ENCODE results near the gene SDR42E1.

DNA sequence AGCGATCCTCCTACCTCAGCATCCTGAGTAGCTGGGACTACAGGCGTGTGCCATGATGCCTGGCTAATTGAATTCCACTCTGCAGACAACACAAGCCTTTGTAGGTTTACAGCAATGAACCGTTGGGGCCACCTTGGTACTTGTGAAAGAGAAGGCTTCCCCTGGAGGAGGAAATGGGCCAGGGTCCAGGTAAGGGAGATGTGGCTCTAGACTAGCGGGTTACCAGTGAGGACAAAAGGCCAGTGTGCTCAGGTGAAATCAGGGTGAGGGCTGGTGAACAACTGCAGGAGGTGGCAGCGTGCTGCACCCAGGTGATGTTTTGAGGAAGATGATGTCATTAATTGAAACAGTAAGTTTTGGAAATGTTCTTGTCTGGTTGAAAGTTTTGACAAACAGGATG is 6.7 kb downstream of the SDR42E1 start:
- TF ChIP-seq, protein P1, sequence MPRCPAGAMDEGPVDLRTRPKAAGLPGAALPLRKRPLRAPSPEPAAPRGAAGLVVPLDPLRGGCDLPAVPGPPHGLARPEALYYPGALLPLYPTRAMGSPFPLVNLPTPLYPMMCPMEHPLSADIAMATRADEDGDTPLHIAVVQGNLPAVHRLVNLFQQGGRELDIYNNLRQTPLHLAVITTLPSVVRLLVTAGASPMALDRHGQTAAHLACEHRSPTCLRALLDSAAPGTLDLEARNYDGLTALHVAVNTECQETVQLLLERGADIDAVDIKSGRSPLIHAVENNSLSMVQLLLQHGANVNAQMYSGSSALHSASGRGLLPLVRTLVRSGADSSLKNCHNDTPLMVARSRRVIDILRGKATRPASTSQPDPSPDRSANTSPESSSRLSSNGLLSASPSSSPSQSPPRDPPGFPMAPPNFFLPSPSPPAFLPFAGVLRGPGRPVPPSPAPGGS (CRISPR knock-in tag; IDR thresholded peaks at IDR 0.05), result no peak
- TF ChIP-seq EP300 (IDR thresholded peaks at IDR 0.05; ENCODE audit: low read depth in 2 of 2, low read length in 2 of 2), result no peak
- TF ChIP-seq EP300 (CRISPR knock-in tag; IDR thresholded peaks at IDR 0.05; ENCODE audit: borderline replicate concordance), result no peak
- no peak for TF ChIP-seq ZNF18 (CRISPR knock-in tag; IDR thresholded peaks at IDR 0.05; ENCODE audit: insufficient replicate concordance)
- TF ChIP-seq ZNF24 (IDR thresholded peaks at IDR 0.05), result no peak
- no peak for TF ChIP-seq ZNF777 (CRISPR knock-in tag; IDR thresholded peaks at IDR 0.05)
- TF ChIP-seq BORCS8-MEF2B (CRISPR knock-in tag; IDR thresholded peaks at IDR 0.05), result no peak
